Esophagus muscularis mucosa (tissue), 4 donors: ENCODE measurements around the gene PEX14.

ENCODE experiments used
- EP300 ChIP-seq: sonication (generic); formaldehyde crosslinking; IDR thresholded peaks from one replicate; pipeline ENCODE4 v1.6.1; 2017; ENCODE audit warnings: antibody characterized with exemption
- POLR2A ChIP-seq: fragments of 450-650 bp; IDR thresholded peaks from one replicate; pipeline ENCODE4 v1.6.1; 2017; ENCODE audit warnings: antibody characterized with exemption, moderate library complexity, mild to moderate bottlenecking, low read depth
- POLR2AphosphoS5 ChIP-seq, 2 donors: sonication (generic); formaldehyde crosslinking; IDR thresholded peaks; one replicate each; pipeline ENCODE4 v1.6.1; 2017; ENCODE audit warnings: antibody characterized with exemption in 2 of 2
- TF ChIP-seq, protein P1 (sequence below), 3 experiments: fragments of 200-600 bp in 2 of 3; fragments of 450-650 bp in 1 of 3; sonication (generic) in 2 of 3; IDR thresholded peaks; one replicate each; pipeline ENCODE4 v1.5.1; 2017 to 2019; ENCODE audit warnings: antibody characterized with exemption in 3 of 3, mild to moderate bottlenecking in 2 of 3, moderate library complexity in 1 of 3

GRCh38 chr1:10484521-10484920 lies 9.8 kb downstream of the PEX14 start:
- TF ChIP-seq, protein P1, sequence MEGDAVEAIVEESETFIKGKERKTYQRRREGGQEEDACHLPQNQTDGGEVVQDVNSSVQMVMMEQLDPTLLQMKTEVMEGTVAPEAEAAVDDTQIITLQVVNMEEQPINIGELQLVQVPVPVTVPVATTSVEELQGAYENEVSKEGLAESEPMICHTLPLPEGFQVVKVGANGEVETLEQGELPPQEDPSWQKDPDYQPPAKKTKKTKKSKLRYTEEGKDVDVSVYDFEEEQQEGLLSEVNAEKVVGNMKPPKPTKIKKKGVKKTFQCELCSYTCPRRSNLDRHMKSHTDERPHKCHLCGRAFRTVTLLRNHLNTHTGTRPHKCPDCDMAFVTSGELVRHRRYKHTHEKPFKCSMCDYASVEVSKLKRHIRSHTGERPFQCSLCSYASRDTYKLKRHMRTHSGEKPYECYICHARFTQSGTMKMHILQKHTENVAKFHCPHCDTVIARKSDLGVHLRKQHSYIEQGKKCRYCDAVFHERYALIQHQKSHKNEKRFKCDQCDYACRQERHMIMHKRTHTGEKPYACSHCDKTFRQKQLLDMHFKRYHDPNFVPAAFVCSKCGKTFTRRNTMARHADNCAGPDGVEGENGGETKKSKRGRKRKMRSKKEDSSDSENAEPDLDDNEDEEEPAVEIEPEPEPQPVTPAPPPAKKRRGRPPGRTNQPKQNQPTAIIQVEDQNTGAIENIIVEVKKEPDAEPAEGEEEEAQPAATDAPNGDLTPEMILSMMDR (IDR thresholded peaks at IDR 0.05), result no peak
- TF ChIP-seq POLR2A (no peak), POLR2AphosphoS5 (IDR thresholded peaks at IDR 0.05) (no peak), EP300 (no peak)
